ENCODE data around the gene PDE6A.

DNA sequence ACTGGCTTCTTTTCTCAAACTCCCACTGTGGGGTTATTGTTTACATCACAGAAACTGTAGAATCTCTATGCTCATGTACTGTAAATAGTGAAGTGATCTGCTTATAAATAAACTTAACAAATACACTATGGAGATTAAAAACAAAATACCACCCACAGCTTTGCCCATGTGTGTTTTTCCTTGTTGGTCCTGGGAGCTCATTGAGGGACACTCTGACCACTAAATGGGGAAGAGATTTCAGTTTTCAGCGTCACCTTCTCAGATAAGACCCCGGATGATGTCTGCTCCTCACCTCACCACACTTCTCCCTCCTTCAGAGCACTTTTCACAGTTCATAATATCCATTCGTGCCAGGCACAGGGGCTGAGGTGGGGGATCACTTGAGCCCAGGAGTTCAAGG, 89.7 kb downstream of the PDE6A start:
- no peak for TF ChIP-seq CTCF (IDR thresholded peaks at IDR 0.05; ENCODE audit: low read depth, low read length, poor library complexity, severe bottlenecking)
- TF ChIP-seq EZH2phosphoT487 (IDR thresholded peaks at IDR 0.05; ENCODE audit: borderline replicate concordance, low read length), result no peak

Data from DOHH2 (cell line).